Limb (tissue), 2 donors: ENCODE data around the gene GRAP2.
"Not testable (repeated sequence)": the region's sequence is repeated elsewhere in the genome, so short reads cannot be mapped to it uniquely, and the experiment has no call there.

Experiments
- DNase-seq, 2 donors: peaks; one replicate each; pipeline ENCODE4 v3.0.0-alpha.2; 2016; ENCODE audit errors: extremely low spot score in 2 of 2

Gene GRAP2

GRCh38 chr22:39943953-39944872, 43.3 kb downstream of the GRAP2 start:
- DNase-seq, result no peak

GRCh38 chr22:39946126-39946502, 45.2 kb downstream of the GRAP2 start:
- no peak for DNase-seq

- no peak for DNase-seq
Measured at GRCh38 chr22:39946503-39947219, 45.8 kb downstream of the GRAP2 start.

GRCh38 chr22:39947220-39948216, 46.6 kb downstream of the GRAP2 start:
- no peak for DNase-seq

GRCh38 chr22:39949964-39950737, 49.3 kb downstream of the GRAP2 start:
- DNase-seq, result no peak

- DNase-seq, result not testable (repeated sequence)
Measured at GRCh38 chr22:39951603-39952293, 50.9 kb downstream of the GRAP2 start.

GRCh38 chr22:39952347-39952746, 51.5 kb downstream of the GRAP2 start:
- no peak for DNase-seq

- DNase-seq, result no peak
Measured at GRCh38 chr22:39953101-39953500, 52.2 kb downstream of the GRAP2 start.

GRCh38 chr22:39954584-39955055, 53.7 kb downstream of the GRAP2 start:
- peak in 1 of 2 donors; percentile 62 for DNase-seq

GRCh38 chr22:39955675-39956074, 54.8 kb downstream of the GRAP2 start:
- DNase-seq, result no peak

GRCh38 chr22:39956932-39957664, 56.2 kb downstream of the GRAP2 start:
- no peak for DNase-seq

GRCh38 chr22:39958009-39958711, 57.3 kb downstream of the GRAP2 start:
- DNase-seq, result no peak

- no peak for DNase-seq
Measured at GRCh38 chr22:39958949-39959639, 58.2 kb downstream of the GRAP2 start.

- DNase-seq, result peak in 1 of 2 donors; percentile 46
Measured at GRCh38 chr22:39959640-39960447, 59.0 kb downstream of the GRAP2 start, which contains the start of gene TMA7B. TSS of gene TMA7B (plus strand) at chr22:39960397. CDS start at chr22:39964375, 3,978 bp downstream.

GRCh38 chr22:39960791-39961746, 60.2 kb downstream of the GRAP2 start:
- peak in 1 of 2 donors; percentile 6 for DNase-seq

- DNase-seq, result no peak
Measured at GRCh38 chr22:39962071-39962470, 61.2 kb downstream of the GRAP2 start.
